ENCODE results near the gene TMEM238.

Gene TMEM238

DNA sequence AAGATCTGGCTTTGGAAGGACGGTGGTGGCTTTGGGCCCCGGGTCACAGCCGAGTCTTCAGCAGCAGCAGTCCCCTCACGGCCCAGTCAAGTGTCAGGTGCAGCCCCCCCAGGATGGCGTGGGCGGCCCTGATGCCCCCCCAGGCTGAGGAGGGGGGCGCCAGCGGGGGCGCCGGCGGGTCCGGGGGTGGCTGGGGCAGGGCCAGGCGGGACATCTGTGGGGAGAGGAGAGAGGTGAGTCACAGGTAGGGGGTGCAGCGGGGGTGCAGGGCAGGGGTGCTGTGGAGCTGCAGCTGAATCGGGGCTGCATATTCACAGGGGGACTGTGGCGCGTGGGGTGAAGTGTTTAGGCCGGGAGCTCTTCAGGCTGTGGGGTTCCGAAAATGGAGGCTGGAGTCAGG, 18.1 kb downstream of the TMEM238 start:
- TF ChIP-seq CTCF (conservative IDR thresholded peaks at IDR 0.05): no peak
- no peak overlapping the region for H3K27ac ChIP-seq

DNA sequence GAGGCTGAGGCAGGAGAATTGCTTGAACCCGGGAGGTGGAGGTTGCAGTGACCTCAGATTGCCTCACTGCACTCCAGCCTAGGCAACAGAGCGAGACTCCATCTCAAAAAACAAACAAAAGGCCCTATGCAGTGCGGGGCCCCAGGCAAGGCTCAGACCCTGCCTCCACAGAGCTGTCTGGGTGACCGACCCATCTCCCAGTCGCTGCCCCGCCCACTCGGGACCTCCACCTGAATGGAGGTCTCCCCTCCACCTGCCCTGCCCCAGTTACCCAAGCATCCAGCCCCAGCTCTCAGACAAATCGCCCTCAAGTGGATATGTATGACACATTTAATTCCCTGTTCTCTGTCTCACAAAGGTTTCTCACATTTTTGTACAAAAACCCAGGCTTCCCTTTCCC, 18.8 kb downstream of the TMEM238 start:
- TF ChIP-seq CTCF (conservative IDR thresholded peaks at IDR 0.05): no peak
- no peak overlapping the region for H3K27ac ChIP-seq

GRCh38 chr19:55362990-55363716, 20.9 kb downstream of the TMEM238 start, which contains the start of gene GARIN5B:
Gene GARIN5B (minus strand): TSS chr19:55363260. CDS start chr19:55363066, 194 bp downstream.
- no peak within 1 kb of the TSS for H3K27ac ChIP-seq
- no peak for TF ChIP-seq CTCF (conservative IDR thresholded peaks at IDR 0.05)

GRCh38 chr19:55362174-55362989, 21.7 kb downstream of the TMEM238 start:
- H3K27ac ChIP-seq: no peak overlapping the region
- no peak for TF ChIP-seq CTCF (conservative IDR thresholded peaks at IDR 0.05)

DNA sequence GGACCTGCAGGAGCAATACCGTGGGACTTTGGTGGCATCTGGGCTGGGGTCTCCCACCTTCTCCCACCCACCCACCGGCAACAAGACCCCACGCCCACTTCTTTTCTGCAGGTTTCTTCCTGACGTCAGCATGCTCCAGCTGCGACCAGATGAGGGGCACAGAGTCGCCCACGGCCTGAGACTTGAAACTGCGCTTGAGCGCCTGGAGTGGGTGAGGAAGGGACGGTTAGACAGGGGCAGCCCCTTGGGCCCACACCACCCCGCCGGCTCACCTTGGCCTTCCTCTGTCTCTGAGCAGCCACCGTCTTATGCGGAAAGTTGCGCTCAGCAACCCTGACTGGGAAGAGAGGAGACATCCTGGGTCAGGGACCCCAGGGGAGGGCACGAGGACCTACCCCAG, 23.2 kb downstream of the TMEM238 start:
- no peak overlapping the region for H3K27ac ChIP-seq
- no peak for TF ChIP-seq CTCF (conservative IDR thresholded peaks at IDR 0.05)

DNA sequence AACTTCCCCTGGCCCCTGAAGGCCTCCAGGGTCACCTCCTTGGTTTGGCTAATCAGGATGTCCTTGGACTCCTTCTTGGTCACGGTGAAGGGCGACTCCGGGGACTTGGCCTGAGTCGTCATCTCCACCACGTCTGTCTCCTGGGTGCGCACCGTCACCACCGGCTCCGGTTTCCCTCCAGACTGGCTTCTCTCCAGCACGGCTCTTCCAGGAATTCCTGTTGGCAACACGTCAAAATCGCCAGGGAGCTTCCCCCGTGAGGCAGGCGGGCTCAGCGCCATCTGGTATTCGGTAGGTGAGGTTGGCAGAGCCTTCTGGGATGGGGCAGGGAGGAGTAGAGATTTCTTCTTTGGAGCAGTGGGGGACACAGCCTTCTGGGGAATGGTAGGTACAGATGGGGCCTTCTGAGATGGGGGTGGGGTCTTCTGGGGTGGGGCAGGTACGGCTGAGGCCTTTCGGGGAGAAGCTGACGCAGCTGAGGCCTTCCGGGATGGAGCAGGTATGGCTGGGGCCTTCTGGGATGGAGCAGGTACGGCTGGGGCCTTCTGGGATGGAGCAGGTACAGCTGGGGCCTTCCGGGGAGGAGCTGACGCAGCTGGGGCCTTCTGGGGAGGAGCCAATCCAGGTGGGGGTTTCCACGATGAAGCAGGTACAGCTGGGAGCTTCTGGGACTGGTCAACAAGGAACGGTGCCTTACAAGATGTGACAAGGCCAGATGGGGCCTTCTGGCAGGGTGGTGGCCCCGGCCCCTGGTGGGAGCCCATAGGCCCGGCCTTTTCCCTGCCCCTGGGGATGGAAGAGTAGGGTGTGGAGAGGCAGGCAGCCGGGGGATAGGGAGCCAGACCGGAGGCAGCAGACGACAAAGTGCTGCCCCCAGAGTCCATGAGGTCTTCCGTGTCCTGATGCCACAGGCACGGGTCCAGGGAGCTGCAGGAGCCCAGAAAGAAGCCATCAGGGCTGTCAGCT, 24.9 kb downstream of the TMEM238 start:
- H3K27ac ChIP-seq: no peak overlapping the region
- no peak for TF ChIP-seq CTCF (conservative IDR thresholded peaks at IDR 0.05)
